H9 (cell line): ENCODE results near the gene SCNN1B. TPM values are rescaled to one million over a fixed set of nuclear protein-coding genes. Genes with fewer than 3 reads are reported as not detected.

ENCODE experiments used
- DNase-seq: peaks from one replicate; pipeline ENCODE4 v3.0.0-alpha.2; 2017
- H2AFZ ChIP-seq: one replicate; pipeline ENCODE4 v1.6.1; 2013; ENCODE audit warnings: mild to moderate bottlenecking, low read length, control low read depth, moderate library complexity
- H2AK5ac ChIP-seq: 2 replicates; pipeline ENCODE4 v1.6.1; 2013; ENCODE audit warnings: low read length, control low read depth, mixed read lengths; ENCODE audit not compliant: insufficient read length
- H2BK120ac ChIP-seq: one replicate; pipeline ENCODE4 v1.6.1; 2013; ENCODE audit warnings: low read depth, mild to moderate bottlenecking, low read length, control low read depth, inconsistent platforms; ENCODE audit not compliant: poor library complexity, severe bottlenecking
- H2BK12ac ChIP-seq: 2 replicates; pipeline ENCODE4 v1.6.1; 2013; ENCODE audit warnings: low read length, control low read depth, mixed read lengths, low read depth; ENCODE audit not compliant: insufficient read length
- H2BK15ac ChIP-seq: 2 replicates; pipeline ENCODE4 v1.6.1; 2013; ENCODE audit warnings: low read depth, low read length, control low read depth
- H2BK20ac ChIP-seq: one replicate; pipeline ENCODE4 v1.6.1; 2013; ENCODE audit warnings: low read depth, mild to moderate bottlenecking, low read length, control low read depth, inconsistent platforms; ENCODE audit not compliant: poor library complexity, severe bottlenecking
- H2BK5ac ChIP-seq: 2 replicates; pipeline ENCODE4 v1.6.1; 2013; ENCODE audit warnings: low read length, control low read depth, mixed read lengths; ENCODE audit not compliant: insufficient read length
- H3K14ac ChIP-seq: 2 replicates; pipeline ENCODE4 v1.6.1; 2013; ENCODE audit warnings: low read length, control low read depth; ENCODE audit not compliant: insufficient read depth
- H3K18ac ChIP-seq: 2 replicates; pipeline ENCODE4 v1.6.1; 2013; ENCODE audit warnings: low read depth, mild to moderate bottlenecking, mixed read lengths, low read length, control low read depth; ENCODE audit not compliant: insufficient read length
- H3K23ac ChIP-seq: 2 replicates; pipeline ENCODE4 v1.6.1; 2013; ENCODE audit warnings: low read length, control low read depth, mixed read lengths, low read depth; ENCODE audit not compliant: insufficient read length
- H3K23me2 ChIP-seq: 2 replicates; pipeline ENCODE4 v1.6.1; 2013; ENCODE audit warnings: low read depth, mild to moderate bottlenecking, mixed read lengths, low read length, control low read depth; ENCODE audit not compliant: insufficient read length, poor library complexity, severe bottlenecking
- H3K27ac ChIP-seq: 2 replicates; pipeline ENCODE4 v1.5.1; 2013; ENCODE audit warnings: low read length, control low read depth, mixed read lengths, low read depth; ENCODE audit not compliant: insufficient read length
- H3K27me3 ChIP-seq: 2 replicates; pipeline ENCODE4 v1.6.1; 2013; ENCODE audit warnings: low read length, control low read depth, inconsistent platforms; ENCODE audit not compliant: insufficient read depth
- H3K4ac ChIP-seq: 2 replicates; pipeline ENCODE4 v1.6.1; 2013; ENCODE audit warnings: low read depth, mild to moderate bottlenecking, control low read depth, inconsistent platforms, low read length, moderate library complexity
- H3K4me1 ChIP-seq: 2 replicates; pipeline ENCODE4 v1.6.1; 2013; ENCODE audit warnings: low read length, control low read depth, inconsistent platforms; ENCODE audit not compliant: insufficient read depth
- H3K4me2 ChIP-seq: 2 replicates; pipeline ENCODE4 v1.6.1; 2013; ENCODE audit warnings: low read length, control low read depth, mixed read lengths; ENCODE audit not compliant: insufficient read length, insufficient read depth
- H3K56ac ChIP-seq: 2 replicates; pipeline ENCODE4 v1.6.1; 2013; ENCODE audit warnings: low read depth, mild to moderate bottlenecking, mixed read lengths, low read length, control low read depth; ENCODE audit not compliant: insufficient read length
- H3K79me1 ChIP-seq: 2 replicates; pipeline ENCODE4 v1.6.1; 2013; ENCODE audit warnings: low read depth, mild to moderate bottlenecking, moderate library complexity, low read length, control low read depth, inconsistent platforms; ENCODE audit not compliant: insufficient read depth, poor library complexity, severe bottlenecking
- H3K79me2 ChIP-seq: 2 replicates; pipeline ENCODE4 v1.6.1; 2013; ENCODE audit warnings: low read length, control low read depth, inconsistent platforms; ENCODE audit not compliant: insufficient read depth
- H3K9ac ChIP-seq: 2 replicates; pipeline ENCODE4 v1.6.1; 2013; ENCODE audit warnings: low read length, control low read depth, mixed read lengths; ENCODE audit not compliant: insufficient read length; ENCODE audit errors: extremely low read depth
- H3K9me3 ChIP-seq: one replicate; pipeline ENCODE4 v1.6.1; 2013; ENCODE audit warnings: low read depth, low read length, inconsistent platforms; ENCODE audit not compliant: control insufficient read depth
- H3T11ph ChIP-seq: one replicate; pipeline ENCODE4 v1.6.1; 2013; ENCODE audit warnings: mild to moderate bottlenecking, low read length, control low read depth, inconsistent platforms
- H4K20me1 ChIP-seq: one replicate; pipeline ENCODE4 v1.6.1; 2013; ENCODE audit not compliant: control insufficient read depth, insufficient read length, insufficient read depth
- H4K5ac ChIP-seq: 2 replicates; pipeline ENCODE4 v1.6.1; 2013; ENCODE audit warnings: low read depth, mild to moderate bottlenecking, mixed read lengths, low read length, control low read depth; ENCODE audit not compliant: insufficient read length
- H4K8ac ChIP-seq: replicated peaks from 2 replicates; pipeline ENCODE4 v1.6.1; 2013; ENCODE audit warnings: low read length, control low read depth, mixed read lengths, low read depth; ENCODE audit not compliant: insufficient read length
- H4K91ac ChIP-seq: 2 replicates; pipeline ENCODE4 v1.6.1; 2013; ENCODE audit warnings: low read depth, mild to moderate bottlenecking, moderate library complexity, mixed read lengths, low read length, control low read depth; ENCODE audit not compliant: insufficient read length
- H3K27ac Mint-ChIP-seq, 3 experiments: 2 replicates in 2 of 3; 3 replicates in 1 of 3; pipeline ENCODE4 v1.8.0; 2020 to 2021; ENCODE audit warnings: mixed read lengths in 3 of 3, mild to moderate bottlenecking in 1 of 3, moderate library complexity in 1 of 3
- H3K27me3 Mint-ChIP-seq: 2 replicates; pipeline ENCODE4 v1.8.0; 2021; ENCODE audit warnings: low read depth, mild to moderate bottlenecking, moderate library complexity, mixed read lengths
- H3K36me3 Mint-ChIP-seq, 3 experiments: 2 replicates in 2 of 3; 3 replicates in 1 of 3; pipeline ENCODE4 v1.8.0; 2020 to 2021; ENCODE audit warnings: low read depth in 3 of 3, mixed read lengths in 3 of 3; ENCODE audit not compliant: insufficient read depth in 1 of 3
- H3K4me1 Mint-ChIP-seq, 2 experiments: 2 replicates each; pipeline ENCODE4 v1.8.0; 2020; ENCODE audit warnings: mixed read lengths in 2 of 2
- H3K4me3 Mint-ChIP-seq, 2 experiments: 2 replicates in 1 of 2; 3 replicates in 1 of 2; pipeline ENCODE4 v1.8.0; 2020 to 2021; ENCODE audit warnings: mild to moderate bottlenecking in 2 of 2, mixed read lengths in 2 of 2, moderate library complexity in 1 of 2
- H3K9me3 Mint-ChIP-seq, 2 experiments: 2 replicates in 1 of 2; 3 replicates in 1 of 2; pipeline ENCODE4 v1.8.0; 2020; ENCODE audit warnings: mild to moderate bottlenecking in 2 of 2, mixed read lengths in 2 of 2, moderate library complexity in 1 of 2
- WGBS: extraction: QIAGEN DNeasy Blood & Tissue Kit; methylation state at CpG from one replicate; pipeline ENCODE4 v1.1.7; 2013; ENCODE audit warnings: missing lambda C conversion rate, low lambda C conversion rate, mixed read lengths; ENCODE audit not compliant: insufficient read length; ENCODE audit errors: extremely low coverage; 5-methylcytosine and 5-hydroxymethylcytosine counted together
- total RNA-seq: library from RNA; stranded (reverse); gene quantifications from 2 replicates; pipeline ENCODE4 v1.2.1, GENCODE V29; 2021
- TF ChIP-seq, protein P1 (sequence below): fragments of 200-600 bp; sonication (generic); conservative IDR thresholded peaks from 3 replicates; pipeline ENCODE4 v1.8.0; 2021; ENCODE audit warnings: antibody characterized with exemption, mild to moderate bottlenecking

SCNN1B gene
- total RNA-seq, 1 experiment from 2014 or later, result 0.11 TPM

DNA sequence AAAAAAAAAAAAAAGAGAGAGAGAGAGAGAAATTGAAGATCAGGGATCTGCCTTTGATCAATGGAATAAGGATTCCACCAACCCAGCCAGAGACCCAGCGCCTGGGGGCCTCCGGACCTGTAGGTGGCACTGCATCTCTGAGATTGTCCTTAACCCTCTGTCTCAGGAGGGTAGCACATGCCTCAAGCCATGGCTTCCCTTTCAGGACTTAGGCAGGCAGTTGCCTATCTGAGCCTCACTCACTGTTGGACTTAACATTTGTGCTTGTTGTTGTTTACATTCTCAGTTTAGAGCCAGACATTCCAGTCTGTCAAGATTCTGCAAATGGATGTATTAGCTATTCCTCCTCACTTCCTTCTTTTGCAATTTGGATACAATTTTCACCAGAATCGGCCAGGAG, 5.1 kb upstream of the SCNN1B start:
- Histone ChIP-seq H3K18ac (no peak overlapping the region), H3K27me3 (peaks cover 6% of the 10 kb centered on the region; the same call in 1 of the 2 replicates), H3K14ac (no peak overlapping the region), H2AK5ac (no peak overlapping the region), H3K79me1 (no peaks in the 10 kb centered on the region), H3K4me1 (no peaks in the 10 kb centered on the region), H4K8ac (no peak overlapping the region), H3K56ac (no peak overlapping the region), H2BK12ac (no peak overlapping the region), H3K79me2 (no peaks in the 10 kb centered on the region), H2BK15ac (no peak overlapping the region), H3K23ac (no peak overlapping the region), H4K20me1 (no peaks in the 10 kb centered on the region), H3K4me2 (no peak overlapping the region), H3T11ph (no peak overlapping the region), H2AFZ (peak overlapping the region; percentile 34), H3K9ac (no peak overlapping the region), H4K5ac (no peak overlapping the region), H2BK5ac (no peak overlapping the region), H4K91ac (no peak overlapping the region), H3K4ac (no peak overlapping the region), H3K23me2 (peaks cover 4% of the 10 kb centered on the region), H3K27ac (no peak overlapping the region), H2BK120ac (no peak overlapping the region), H2BK20ac (no peak overlapping the region), H3K9me3 (no peaks in the 10 kb centered on the region)
- TF ChIP-seq, protein P1, sequence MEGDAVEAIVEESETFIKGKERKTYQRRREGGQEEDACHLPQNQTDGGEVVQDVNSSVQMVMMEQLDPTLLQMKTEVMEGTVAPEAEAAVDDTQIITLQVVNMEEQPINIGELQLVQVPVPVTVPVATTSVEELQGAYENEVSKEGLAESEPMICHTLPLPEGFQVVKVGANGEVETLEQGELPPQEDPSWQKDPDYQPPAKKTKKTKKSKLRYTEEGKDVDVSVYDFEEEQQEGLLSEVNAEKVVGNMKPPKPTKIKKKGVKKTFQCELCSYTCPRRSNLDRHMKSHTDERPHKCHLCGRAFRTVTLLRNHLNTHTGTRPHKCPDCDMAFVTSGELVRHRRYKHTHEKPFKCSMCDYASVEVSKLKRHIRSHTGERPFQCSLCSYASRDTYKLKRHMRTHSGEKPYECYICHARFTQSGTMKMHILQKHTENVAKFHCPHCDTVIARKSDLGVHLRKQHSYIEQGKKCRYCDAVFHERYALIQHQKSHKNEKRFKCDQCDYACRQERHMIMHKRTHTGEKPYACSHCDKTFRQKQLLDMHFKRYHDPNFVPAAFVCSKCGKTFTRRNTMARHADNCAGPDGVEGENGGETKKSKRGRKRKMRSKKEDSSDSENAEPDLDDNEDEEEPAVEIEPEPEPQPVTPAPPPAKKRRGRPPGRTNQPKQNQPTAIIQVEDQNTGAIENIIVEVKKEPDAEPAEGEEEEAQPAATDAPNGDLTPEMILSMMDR, result peak; percentile 73
- H3K27me3 Mint-ChIP-seq, result peaks cover 33% of the 10 kb centered on the region
- WGBS, result no CpG with 5 or more reads among the region's 3 CpGs
- H3K36me3 Mint-ChIP-seq, result peaks cover 0 to 5% (median 2%) of the 10 kb centered on the region in 3 experiments; a peak in 2 of 7 replicates
- H3K9me3 Mint-ChIP-seq, result peaks cover 2% of the 10 kb centered on the region in 2 experiments; a peak in 2 of 5 replicates
- peak; percentile 69 for DNase-seq
- no peak overlapping the region for H3K27ac Mint-ChIP-seq
- H3K4me3 Mint-ChIP-seq, result no peak overlapping the region
- peaks cover 7 to 10% of the 10 kb centered on the region in 2 experiments for H3K4me1 Mint-ChIP-seq
